H9 (cell line): ENCODE results near the gene PKD2L1. TPM values are rescaled to one million over a fixed set of nuclear protein-coding genes. Genes with fewer than 3 reads are reported as not detected.
A peak's percentile ranks its signal among the peaks of the same experiment; 100 is the strongest.

Experiments used
- DNase-seq: peaks from one replicate; pipeline ENCODE4 v3.0.0-alpha.2; 2017
- H2AFZ ChIP-seq: one replicate; pipeline ENCODE4 v1.6.1; 2013; ENCODE audit warnings: mild to moderate bottlenecking, low read length, control low read depth, moderate library complexity
- H2AK5ac ChIP-seq: 2 replicates; pipeline ENCODE4 v1.6.1; 2013; ENCODE audit warnings: low read length, control low read depth, mixed read lengths; ENCODE audit not compliant: insufficient read length
- H2BK120ac ChIP-seq: one replicate; pipeline ENCODE4 v1.6.1; 2013; ENCODE audit warnings: low read depth, mild to moderate bottlenecking, low read length, control low read depth, inconsistent platforms; ENCODE audit not compliant: poor library complexity, severe bottlenecking
- H2BK12ac ChIP-seq: 2 replicates; pipeline ENCODE4 v1.6.1; 2013; ENCODE audit warnings: low read length, control low read depth, mixed read lengths, low read depth; ENCODE audit not compliant: insufficient read length
- H2BK15ac ChIP-seq: 2 replicates; pipeline ENCODE4 v1.6.1; 2013; ENCODE audit warnings: low read depth, low read length, control low read depth
- H2BK20ac ChIP-seq: one replicate; pipeline ENCODE4 v1.6.1; 2013; ENCODE audit warnings: low read depth, mild to moderate bottlenecking, low read length, control low read depth, inconsistent platforms; ENCODE audit not compliant: poor library complexity, severe bottlenecking
- H2BK5ac ChIP-seq: 2 replicates; pipeline ENCODE4 v1.6.1; 2013; ENCODE audit warnings: low read length, control low read depth, mixed read lengths; ENCODE audit not compliant: insufficient read length
- H3K14ac ChIP-seq: 2 replicates; pipeline ENCODE4 v1.6.1; 2013; ENCODE audit warnings: low read length, control low read depth; ENCODE audit not compliant: insufficient read depth
- H3K18ac ChIP-seq: 2 replicates; pipeline ENCODE4 v1.6.1; 2013; ENCODE audit warnings: low read depth, mild to moderate bottlenecking, mixed read lengths, low read length, control low read depth; ENCODE audit not compliant: insufficient read length
- H3K23ac ChIP-seq: 2 replicates; pipeline ENCODE4 v1.6.1; 2013; ENCODE audit warnings: low read length, control low read depth, mixed read lengths, low read depth; ENCODE audit not compliant: insufficient read length
- H3K23me2 ChIP-seq: 2 replicates; pipeline ENCODE4 v1.6.1; 2013; ENCODE audit warnings: low read depth, mild to moderate bottlenecking, mixed read lengths, low read length, control low read depth; ENCODE audit not compliant: insufficient read length, poor library complexity, severe bottlenecking
- H3K27ac ChIP-seq: 2 replicates; pipeline ENCODE4 v1.5.1; 2013; ENCODE audit warnings: low read length, control low read depth, mixed read lengths, low read depth; ENCODE audit not compliant: insufficient read length
- H3K27me3 ChIP-seq: 2 replicates; pipeline ENCODE4 v1.6.1; 2013; ENCODE audit warnings: low read length, control low read depth, inconsistent platforms; ENCODE audit not compliant: insufficient read depth
- H3K4ac ChIP-seq: 2 replicates; pipeline ENCODE4 v1.6.1; 2013; ENCODE audit warnings: low read depth, mild to moderate bottlenecking, control low read depth, inconsistent platforms, low read length, moderate library complexity
- H3K4me1 ChIP-seq: 2 replicates; pipeline ENCODE4 v1.6.1; 2013; ENCODE audit warnings: low read length, control low read depth, inconsistent platforms; ENCODE audit not compliant: insufficient read depth
- H3K4me2 ChIP-seq: 2 replicates; pipeline ENCODE4 v1.6.1; 2013; ENCODE audit warnings: low read length, control low read depth, mixed read lengths; ENCODE audit not compliant: insufficient read length, insufficient read depth
- H3K56ac ChIP-seq: 2 replicates; pipeline ENCODE4 v1.6.1; 2013; ENCODE audit warnings: low read depth, mild to moderate bottlenecking, mixed read lengths, low read length, control low read depth; ENCODE audit not compliant: insufficient read length
- H3K79me1 ChIP-seq: 2 replicates; pipeline ENCODE4 v1.6.1; 2013; ENCODE audit warnings: low read depth, mild to moderate bottlenecking, moderate library complexity, low read length, control low read depth, inconsistent platforms; ENCODE audit not compliant: insufficient read depth, poor library complexity, severe bottlenecking
- H3K79me2 ChIP-seq: 2 replicates; pipeline ENCODE4 v1.6.1; 2013; ENCODE audit warnings: low read length, control low read depth, inconsistent platforms; ENCODE audit not compliant: insufficient read depth
- H3K9ac ChIP-seq: 2 replicates; pipeline ENCODE4 v1.6.1; 2013; ENCODE audit warnings: low read length, control low read depth, mixed read lengths; ENCODE audit not compliant: insufficient read length; ENCODE audit errors: extremely low read depth
- H3K9me3 ChIP-seq: one replicate; pipeline ENCODE4 v1.6.1; 2013; ENCODE audit warnings: low read depth, low read length, inconsistent platforms; ENCODE audit not compliant: control insufficient read depth
- H3T11ph ChIP-seq: one replicate; pipeline ENCODE4 v1.6.1; 2013; ENCODE audit warnings: mild to moderate bottlenecking, low read length, control low read depth, inconsistent platforms
- H4K20me1 ChIP-seq: one replicate; pipeline ENCODE4 v1.6.1; 2013; ENCODE audit not compliant: control insufficient read depth, insufficient read length, insufficient read depth
- H4K5ac ChIP-seq: 2 replicates; pipeline ENCODE4 v1.6.1; 2013; ENCODE audit warnings: low read depth, mild to moderate bottlenecking, mixed read lengths, low read length, control low read depth; ENCODE audit not compliant: insufficient read length
- H4K8ac ChIP-seq: replicated peaks from 2 replicates; pipeline ENCODE4 v1.6.1; 2013; ENCODE audit warnings: low read length, control low read depth, mixed read lengths, low read depth; ENCODE audit not compliant: insufficient read length
- H4K91ac ChIP-seq: 2 replicates; pipeline ENCODE4 v1.6.1; 2013; ENCODE audit warnings: low read depth, mild to moderate bottlenecking, moderate library complexity, mixed read lengths, low read length, control low read depth; ENCODE audit not compliant: insufficient read length
- H3K27ac Mint-ChIP-seq, 3 experiments: 2 replicates in 2 of 3; 3 replicates in 1 of 3; pipeline ENCODE4 v1.8.0; 2020 to 2021; ENCODE audit warnings: mixed read lengths in 3 of 3, mild to moderate bottlenecking in 1 of 3, moderate library complexity in 1 of 3
- H3K27me3 Mint-ChIP-seq: 2 replicates; pipeline ENCODE4 v1.8.0; 2021; ENCODE audit warnings: low read depth, mild to moderate bottlenecking, moderate library complexity, mixed read lengths
- H3K36me3 Mint-ChIP-seq, 3 experiments: 2 replicates in 2 of 3; 3 replicates in 1 of 3; pipeline ENCODE4 v1.8.0; 2020 to 2021; ENCODE audit warnings: low read depth in 3 of 3, mixed read lengths in 3 of 3; ENCODE audit not compliant: insufficient read depth in 1 of 3
- H3K4me1 Mint-ChIP-seq, 2 experiments: 2 replicates each; pipeline ENCODE4 v1.8.0; 2020; ENCODE audit warnings: mixed read lengths in 2 of 2
- H3K4me3 Mint-ChIP-seq, 2 experiments: 2 replicates in 1 of 2; 3 replicates in 1 of 2; pipeline ENCODE4 v1.8.0; 2020 to 2021; ENCODE audit warnings: mild to moderate bottlenecking in 2 of 2, mixed read lengths in 2 of 2, moderate library complexity in 1 of 2
- H3K9me3 Mint-ChIP-seq, 2 experiments: 2 replicates in 1 of 2; 3 replicates in 1 of 2; pipeline ENCODE4 v1.8.0; 2020; ENCODE audit warnings: mild to moderate bottlenecking in 2 of 2, mixed read lengths in 2 of 2, moderate library complexity in 1 of 2
- CTCF ChIP-seq: fragments of 200-600 bp; sonication (generic); conservative IDR thresholded peaks from 3 replicates; pipeline ENCODE4 v1.8.0; 2021; ENCODE audit warnings: antibody characterized with exemption, mild to moderate bottlenecking
- WGBS: extraction: QIAGEN DNeasy Blood & Tissue Kit; methylation state at CpG from one replicate; pipeline ENCODE4 v1.1.7; 2013; ENCODE audit warnings: missing lambda C conversion rate, low lambda C conversion rate, mixed read lengths; ENCODE audit not compliant: insufficient read length; ENCODE audit errors: extremely low coverage; 5-methylcytosine and 5-hydroxymethylcytosine counted together
- total RNA-seq: library from RNA; stranded (reverse); gene quantifications from 2 replicates; pipeline ENCODE4 v1.2.1, GENCODE V29; 2021

The PKD2L1 gene
- total RNA-seq, 1 experiment from 2014 or later: 0.20 TPM

- Histone ChIP-seq H3K4me2 (no peak overlapping the region), H3K23ac (no peak overlapping the region), H2BK120ac (no peak overlapping the region), H3K4ac (no peak overlapping the region), H3K9me3 (no peaks in the 10 kb centered on the region), H3K18ac (no peak overlapping the region), H3K4me1 (no peaks in the 10 kb centered on the region; the same call in 1 of the 2 replicates), H2BK12ac (no peak overlapping the region), H4K91ac (no peak overlapping the region), H2AFZ (no peak overlapping the region), H3K79me1 (no peaks in the 10 kb centered on the region), H3K27ac (no peak overlapping the region), H4K20me1 (no peaks in the 10 kb centered on the region), H2AK5ac (no peak overlapping the region), H3T11ph (no peak overlapping the region), H3K14ac (no peak overlapping the region), H2BK5ac (no peak overlapping the region), H4K5ac (no peak overlapping the region), H3K79me2 (peaks cover under 1% of the 10 kb centered on the region; the same call in 1 of the 2 replicates), H3K56ac (no peak overlapping the region), H2BK20ac (no peak overlapping the region), H4K8ac (no peak overlapping the region), H2BK15ac (no peak overlapping the region), H3K23me2 (peaks cover 8% of the 10 kb centered on the region), H3K27me3 (no peaks in the 10 kb centered on the region), H3K9ac (no peak overlapping the region)
- peak; percentile 80 for DNase-seq
- Mint-ChIP-seq H3K4me1 (peaks cover 31 to 35% of the 10 kb centered on the region in 2 experiments), H3K9me3 (no peaks in the 10 kb centered on the region), H3K4me3 (peak overlapping the region in 1 of 2 experiments; percentile 23; a peak in 1 of 5 replicates), H3K27me3 (peaks cover 5% of the 10 kb centered on the region), H3K36me3 (no peaks in the 10 kb centered on the region; a peak in 1 of 7 replicates), H3K27ac (peak overlapping the region in 1 of 3 experiments; percentile 38; a peak in 1 of 7 replicates)
- WGBS: no CpG with 5 or more reads among the region's 9 CpGs
- TF ChIP-seq CTCF: peak; percentile 75
These were observed 12.1 kb upstream of the PKD2L1 start for GRCh38 chr10:100341953-100342626.
